K562 (cell line): ENCODE measurements around the gene PPP1R13B. TPM values are rescaled to one million over a fixed set of nuclear protein-coding genes. Genes with fewer than 3 reads are reported as not detected.

Experiments
- ARID1B ChIP-seq: fragments of 450-650 bp; IDR thresholded peaks from 2 replicates; pipeline ENCODE4 v1.6.1; 2016; ENCODE audit warnings: antibody characterized with exemption, mild to moderate bottlenecking, inconsistent platforms
- ARID2 ChIP-seq: fragments of 450-650 bp; IDR thresholded peaks from 2 replicates; pipeline ENCODE4 v1.6.1; 2017; ENCODE audit warnings: antibody characterized with exemption, mild to moderate bottlenecking
- BDP1 ChIP-seq: IDR thresholded peaks from 3 replicates; pipeline ENCODE4 v1.6.1; 2011; ENCODE audit not compliant: insufficient read length, insufficient read depth
- E2F3 ChIP-seq: fragments of 250-450 bp; sonication (Bioruptor Pico); IDR thresholded peaks from 2 replicates; pipeline ENCODE4 v1.4.0; 2020; ENCODE audit warnings: mild to moderate bottlenecking
- ESRRB ChIP-seq: fragments of 250-450 bp; sonication (Bioruptor Pico); IDR thresholded peaks from 2 replicates; pipeline ENCODE4 v1.5.0; 2020; ENCODE audit warnings: mild to moderate bottlenecking, moderate library complexity, borderline replicate concordance
- L3MBTL2 ChIP-seq: fragments of 450-650 bp; IDR thresholded peaks from 2 replicates; pipeline ENCODE4 v1.6.1; 2016; ENCODE audit warnings: mild to moderate bottlenecking, moderate library complexity
- NCOA6 ChIP-seq: fragments of 450-650 bp; IDR thresholded peaks from 2 replicates; pipeline ENCODE4 v1.6.1; 2017; ENCODE audit warnings: mild to moderate bottlenecking
- PHB ChIP-seq: fragments of 250-450 bp; sonication (Bioruptor Pico); IDR thresholded peaks from 2 replicates; pipeline ENCODE4 v1.5.0; 2021
- RBM22 ChIP-seq: fragments of 200-400 bp; formaldehyde crosslinking; IDR thresholded peaks from 2 replicates; pipeline ENCODE4 v1.6.1; 2018; ENCODE audit warnings: low read length, low read depth; ENCODE audit not compliant: poor library complexity, severe bottlenecking
- RBM39 ChIP-seq: fragments of 200-400 bp; formaldehyde crosslinking; optimal IDR thresholded peaks from 2 replicates; pipeline ENCODE3; 2018; ENCODE audit warnings: low read depth, low read length
- SMARCB1 ChIP-seq: IDR thresholded peaks from 2 replicates; pipeline ENCODE4 v1.6.1; 2011; ENCODE audit warnings: improper control_type of control experiment, low read depth; ENCODE audit not compliant: insufficient read length
- SREBF1 ChIP-seq: fragments of 150-350 bp; IDR thresholded peaks from 2 replicates; pipeline ENCODE4 v1.6.1; 2014; ENCODE audit warnings: antibody characterized with exemption, low read depth, low read length, borderline replicate concordance
- ZNF12 ChIP-seq: sonication (generic); formaldehyde crosslinking; IDR thresholded peaks from 2 replicates; pipeline ENCODE4 v1.4.0; 2020; ENCODE audit warnings: mild to moderate bottlenecking, missing genetic modification reagents
- ZNF354B ChIP-seq: fragments of 250-450 bp; sonication (Bioruptor Pico); IDR thresholded peaks from 2 replicates; pipeline ENCODE4 v1.4.0; 2020
- ZNF507 ChIP-seq: conservative IDR thresholded peaks from 2 replicates; pipeline ENCODE4 v1.6.1; 2017; ENCODE audit warnings: missing genetic modification characterization, missing compliant biosample characterization
- polyA plus RNA-seq, 8 experiments: library from polyadenylated mRNA; depleted of rRNA in 4 of 8; stranded (reverse) in 5 of 8; unstranded in 3 of 8; fragments of >200 nt; fragmentation: Nextera tagmentation in 2 of 8; fragmentation: Illumina TruSeq in 1 of 8; extraction: Ambion mirVana in 2 of 8; extraction: Trizol in 1 of 8; gene quantifications; 2 replicates each; pipeline versions ENCODE4 v1.2.1 to v1.2.3, GENCODE V29; 2011 to 2014; ENCODE audit warnings: inconsistent platforms in 1 of 8, missing spikeins in 1 of 8
- total RNA-seq, 7 experiments: library from RNA; depleted of rRNA in 6 of 7; stranded (reverse); fragments of >200 nt in 6 of 7; fragmentation: Illumina TruSeq in 2 of 7; extraction: Trizol in 2 of 7; gene quantifications; 2 replicates each; pipeline versions ENCODE4 v1.2.1 to v1.2.3, GENCODE V29; 2011 to 2021; ENCODE audit warnings: low replicate concordance in 1 of 7
- TF ChIP-seq, protein P1 (sequence below), 2 experiments: IDR thresholded peaks in 1 of 2; conservative IDR thresholded peaks in 1 of 2; 2 replicates each; pipeline ENCODE4 v1.6.1; 2016; ENCODE audit warnings: low read depth in 2 of 2, mild to moderate bottlenecking in 1 of 2, missing compliant biosample characterization in 1 of 2, missing genetic modification characterization in 1 of 2, moderate library complexity in 1 of 2
- TF ChIP-seq, protein P2 (sequence below), 2 experiments: fragments of 450-650 bp; IDR thresholded peaks; 2 replicates each; pipeline ENCODE4 v1.6.1; 2018; ENCODE audit warnings: mild to moderate bottlenecking in 2 of 2, low read depth in 1 of 2; ENCODE audit not compliant: partially characterized antibody in 2 of 2
- TF ChIP-seq, protein P3 (sequence below): fragments of 450-650 bp; formaldehyde crosslinking; IDR thresholded peaks from 2 replicates; pipeline ENCODE4 v1.4.0; 2020; ENCODE audit warnings: mild to moderate bottlenecking, mixed read lengths
- TF ChIP-seq, protein P4 (sequence below), 2 experiments: fragments of 450-650 bp in 1 of 2; sonication (generic) in 1 of 2; formaldehyde crosslinking in 1 of 2; IDR thresholded peaks in 1 of 2; conservative IDR thresholded peaks in 1 of 2; 2 replicates each; pipeline versions ENCODE4 v1.6.1 to v1.8.1; 2016 to 2023; ENCODE audit warnings: mild to moderate bottlenecking in 2 of 2, moderate library complexity in 2 of 2, inconsistent platforms in 1 of 2, missing genetic modification reagents in 1 of 2

The PPP1R13B gene
- total and polyA plus RNA-seq, 9 of the 15 experiments (the other 6 are each of a cell fraction or from before 2014, with no cell fraction given), result 0.03 to 1.7 (median 0.15) TPM

DNA sequence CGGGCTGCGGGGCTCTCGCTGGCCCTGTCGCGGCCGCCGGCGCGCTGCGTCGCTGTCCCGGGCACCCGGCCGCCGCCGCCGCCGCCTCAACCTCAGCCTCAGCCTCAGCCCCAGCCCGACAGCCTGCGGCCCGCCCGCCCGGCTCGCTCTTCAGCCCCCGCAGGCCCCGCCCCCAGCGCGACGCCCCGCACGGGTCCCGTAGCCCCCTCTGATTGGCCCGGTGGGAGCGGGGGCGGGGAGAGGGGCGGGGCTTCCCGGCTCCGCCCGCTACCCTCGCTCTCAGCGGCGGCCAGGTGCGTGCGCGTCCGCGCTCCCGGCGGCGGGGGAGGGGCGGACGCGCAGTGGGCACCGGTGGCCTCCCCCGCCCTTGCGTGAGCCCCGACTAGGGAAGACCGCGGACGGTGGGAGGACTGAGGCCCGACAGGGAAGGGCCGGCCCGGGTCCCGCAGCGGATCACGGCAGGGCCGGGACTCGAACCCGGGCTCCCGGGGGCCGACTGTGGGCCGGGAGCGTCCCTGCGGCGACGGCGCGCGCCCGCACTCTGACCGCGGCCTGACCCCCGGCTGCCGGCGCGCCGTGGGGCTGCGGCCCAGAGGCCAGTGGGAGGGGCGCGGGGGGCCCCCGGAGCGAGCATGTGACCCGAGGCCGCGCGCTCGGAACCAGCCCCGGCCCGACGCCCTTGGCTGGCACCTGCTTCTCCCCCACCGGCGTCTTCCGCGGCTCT is at the start of gene PPP1R13B (continued):
- TF ChIP-seq SREBF1, result no peak
- TF ChIP-seq BDP1, result no peak
- TF ChIP-seq NCOA6, result no peak
- TF ChIP-seq, protein P1, sequence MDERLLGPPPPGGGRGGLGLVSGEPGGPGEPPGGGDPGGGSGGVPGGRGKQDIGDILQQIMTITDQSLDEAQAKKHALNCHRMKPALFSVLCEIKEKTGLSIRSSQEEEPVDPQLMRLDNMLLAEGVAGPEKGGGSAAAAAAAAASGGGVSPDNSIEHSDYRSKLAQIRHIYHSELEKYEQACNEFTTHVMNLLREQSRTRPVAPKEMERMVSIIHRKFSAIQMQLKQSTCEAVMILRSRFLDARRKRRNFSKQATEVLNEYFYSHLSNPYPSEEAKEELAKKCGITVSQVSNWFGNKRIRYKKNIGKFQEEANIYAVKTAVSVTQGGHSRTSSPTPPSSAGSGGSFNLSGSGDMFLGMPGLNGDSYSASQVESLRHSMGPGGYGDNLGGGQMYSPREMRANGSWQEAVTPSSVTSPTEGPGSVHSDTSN (CRISPR knock-in tag; IDR thresholded peaks at IDR 0.05; ENCODE audit: low read depth), result no peak
- TF ChIP-seq, protein P1 (tag; conservative IDR thresholded peaks at IDR 0.05; ENCODE audit: low read depth), result no peak
- TF ChIP-seq RBM39, result no peak
- no peak for TF ChIP-seq ESRRB (CRISPR knock-in tag)
- no peak for TF ChIP-seq ARID1B
- TF ChIP-seq, protein P2, sequence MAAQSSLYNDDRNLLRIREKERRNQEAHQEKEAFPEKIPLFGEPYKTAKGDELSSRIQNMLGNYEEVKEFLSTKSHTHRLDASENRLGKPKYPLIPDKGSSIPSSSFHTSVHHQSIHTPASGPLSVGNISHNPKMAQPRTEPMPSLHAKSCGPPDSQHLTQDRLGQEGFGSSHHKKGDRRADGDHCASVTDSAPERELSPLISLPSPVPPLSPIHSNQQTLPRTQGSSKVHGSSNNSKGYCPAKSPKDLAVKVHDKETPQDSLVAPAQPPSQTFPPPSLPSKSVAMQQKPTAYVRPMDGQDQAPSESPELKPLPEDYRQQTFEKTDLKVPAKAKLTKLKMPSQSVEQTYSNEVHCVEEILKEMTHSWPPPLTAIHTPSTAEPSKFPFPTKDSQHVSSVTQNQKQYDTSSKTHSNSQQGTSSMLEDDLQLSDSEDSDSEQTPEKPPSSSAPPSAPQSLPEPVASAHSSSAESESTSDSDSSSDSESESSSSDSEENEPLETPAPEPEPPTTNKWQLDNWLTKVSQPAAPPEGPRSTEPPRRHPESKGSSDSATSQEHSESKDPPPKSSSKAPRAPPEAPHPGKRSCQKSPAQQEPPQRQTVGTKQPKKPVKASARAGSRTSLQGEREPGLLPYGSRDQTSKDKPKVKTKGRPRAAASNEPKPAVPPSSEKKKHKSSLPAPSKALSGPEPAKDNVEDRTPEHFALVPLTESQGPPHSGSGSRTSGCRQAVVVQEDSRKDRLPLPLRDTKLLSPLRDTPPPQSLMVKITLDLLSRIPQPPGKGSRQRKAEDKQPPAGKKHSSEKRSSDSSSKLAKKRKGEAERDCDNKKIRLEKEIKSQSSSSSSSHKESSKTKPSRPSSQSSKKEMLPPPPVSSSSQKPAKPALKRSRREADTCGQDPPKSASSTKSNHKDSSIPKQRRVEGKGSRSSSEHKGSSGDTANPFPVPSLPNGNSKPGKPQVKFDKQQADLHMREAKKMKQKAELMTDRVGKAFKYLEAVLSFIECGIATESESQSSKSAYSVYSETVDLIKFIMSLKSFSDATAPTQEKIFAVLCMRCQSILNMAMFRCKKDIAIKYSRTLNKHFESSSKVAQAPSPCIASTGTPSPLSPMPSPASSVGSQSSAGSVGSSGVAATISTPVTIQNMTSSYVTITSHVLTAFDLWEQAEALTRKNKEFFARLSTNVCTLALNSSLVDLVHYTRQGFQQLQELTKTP (IDR thresholded peaks at IDR 0.05; ENCODE audit: low read depth in 1 of 2, partially characterized antibody in 2 of 2), result no peak
- no peak for TF ChIP-seq SMARCB1
- TF ChIP-seq, protein P3, sequence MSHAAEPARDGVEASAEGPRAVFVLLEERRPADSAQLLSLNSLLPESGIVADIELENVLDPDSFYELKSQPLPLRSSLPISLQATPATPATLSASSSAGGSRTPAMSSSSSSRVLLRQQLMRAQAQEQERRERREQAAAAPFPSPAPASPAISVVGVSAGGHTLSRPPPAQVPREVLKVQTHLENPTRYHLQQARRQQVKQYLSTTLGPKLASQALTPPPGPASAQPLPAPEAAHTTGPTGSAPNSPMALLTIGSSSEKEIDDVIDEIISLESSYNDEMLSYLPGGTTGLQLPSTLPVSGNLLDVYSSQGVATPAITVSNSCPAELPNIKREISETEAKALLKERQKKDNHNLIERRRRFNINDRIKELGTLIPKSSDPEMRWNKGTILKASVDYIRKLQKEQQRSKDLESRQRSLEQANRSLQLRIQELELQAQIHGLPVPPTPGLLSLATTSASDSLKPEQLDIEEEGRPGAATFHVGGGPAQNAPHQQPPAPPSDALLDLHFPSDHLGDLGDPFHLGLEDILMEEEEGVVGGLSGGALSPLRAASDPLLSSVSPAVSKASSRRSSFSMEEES (CRISPR knock-in tag), result no peak
- no peak for TF ChIP-seq PHB (CRISPR knock-in tag)
- no peak for TF ChIP-seq ZNF12
- no peak for TF ChIP-seq ZNF354B
- TF ChIP-seq ARID2, result no peak
- TF ChIP-seq, protein P4, sequence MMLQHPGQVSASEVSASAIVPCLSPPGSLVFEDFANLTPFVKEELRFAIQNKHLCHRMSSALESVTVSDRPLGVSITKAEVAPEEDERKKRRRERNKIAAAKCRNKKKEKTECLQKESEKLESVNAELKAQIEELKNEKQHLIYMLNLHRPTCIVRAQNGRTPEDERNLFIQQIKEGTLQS (IDR thresholded peaks at IDR 0.05), result no peak
- TF ChIP-seq, protein P4 (CRISPR knock-in tag; conservative IDR thresholded peaks at IDR 0.05), result no peak
- peak; percentile 56 for TF ChIP-seq L3MBTL2
- no peak for TF ChIP-seq RBM22
- TF ChIP-seq E2F3 (CRISPR knock-in tag), result no peak
- no peak for TF ChIP-seq ZNF507 (tag)
